A549 (cell line): ENCODE data around the gene ATP6AP2.
"Not testable (repeated sequence)": the region's sequence is repeated elsewhere in the genome, so short reads cannot be mapped to it uniquely, and the experiment has no call there.

Experiments
- CHD2 ChIP-seq: fragments of 150-350 bp; IDR thresholded peaks from 2 replicates; pipeline ENCODE4 v1.6.1; 2014; ENCODE audit warnings: low read length; ENCODE audit not compliant: partially characterized antibody
- CTCF ChIP-seq: fragments of >200 bp; sonication (Bioruptor Twin); formaldehyde crosslinking; IDR thresholded peaks from 3 replicates; pipeline ENCODE4 v1.5.1; 2016
- HDAC2 ChIP-seq: fragments of 200-600 bp; sonication (generic); IDR thresholded peaks from 2 replicates; pipeline ENCODE4 v1.6.1; 2016
- MAX ChIP-seq: IDR thresholded peaks from 2 replicates; pipeline ENCODE4 v1.6.1; 2012
- PBX3 ChIP-seq: IDR thresholded peaks from 2 replicates; pipeline ENCODE4 v1.6.1; 2012
- POLR2A ChIP-seq: IDR thresholded peaks from 2 replicates; pipeline ENCODE4 v1.6.1; 2012; ENCODE audit warnings: mild to moderate bottlenecking, low read length
- POLR2AphosphoS2 ChIP-seq: conservative IDR thresholded peaks from 2 replicates; pipeline ENCODE4 v1.6.1; 2012; ENCODE audit warnings: low read length, improper control_type of control experiment, inconsistent platforms
- RAD21 ChIP-seq, 2 experiments: fragments of >200 bp in 1 of 2; sonication (Bioruptor Twin) in 1 of 2; formaldehyde crosslinking in 1 of 2; IDR thresholded peaks in 1 of 2; conservative IDR thresholded peaks in 1 of 2; 2 replicates in 1 of 2; 3 replicates in 1 of 2; pipeline ENCODE4 v1.6.1; 2012 to 2018; ENCODE audit warnings: inconsistent platforms in 1 of 2
- REST ChIP-seq: fragments of 200-600 bp; sonication (generic); IDR thresholded peaks from 2 replicates; pipeline ENCODE4 v1.6.1; 2016; ENCODE audit warnings: antibody characterized with exemption, mild to moderate bottlenecking, moderate library complexity
- SMC3 ChIP-seq: fragments of >200 bp; sonication (Bioruptor Twin); formaldehyde crosslinking; IDR thresholded peaks from 3 replicates; pipeline ENCODE4 v1.6.1; 2018; ENCODE audit warnings: inconsistent platforms
- SREBF2 ChIP-seq: fragments of 450-650 bp; IDR thresholded peaks from 2 replicates; pipeline ENCODE4 v1.6.1; 2014; ENCODE audit warnings: mild to moderate bottlenecking, moderate library complexity
- USF2 ChIP-seq: fragments of 450-650 bp; IDR thresholded peaks from 2 replicates; pipeline ENCODE4 v1.6.1; 2014; ENCODE audit warnings: antibody characterized with exemption

GRCh38 chrX:40589616-40590321 is 9.0 kb downstream of the ATP6AP2 start:
- TF ChIP-seq MAX; USF2; POLR2A; POLR2AphosphoS2; SREBF2; CTCF; CHD2; REST; SMC3; RAD21 (conservative IDR thresholded peaks at IDR 0.05 in 1 of 2, IDR thresholded peaks at IDR 0.05 in 1 of 2); PBX3; HDAC2: not testable (repeated sequence)
